Brain microvascular endothelial cell (primary cell): ENCODE results near the gene NOL4L.

Source experiments
- DNase-seq: peaks from one replicate; pipeline ENCODE4 v3.0.0-alpha.2; 2020
- H3K27ac ChIP-seq: fragments of 250-450 bp; sonication (Bioruptor Pico); 2 replicates; pipeline ENCODE4 v1.5.1; 2020; ENCODE audit warnings: mild to moderate bottlenecking, moderate library complexity
- H3K27me3 ChIP-seq: fragments of 250-450 bp; sonication (Bioruptor Pico); replicated peaks from 2 replicates; pipeline ENCODE4 v1.5.1; 2020; ENCODE audit warnings: mild to moderate bottlenecking
- H3K36me3 ChIP-seq: fragments of 250-450 bp; sonication (Bioruptor Pico); replicated peaks from 2 replicates; pipeline ENCODE4 v1.5.1; 2020; ENCODE audit warnings: mild to moderate bottlenecking
- H3K4me3 ChIP-seq: 2 replicates; pipeline ENCODE4 v1.5.1; 2011; ENCODE audit warnings: low read depth, mild to moderate bottlenecking, control low read depth, low read length, moderate library complexity
- CTCF ChIP-seq: IDR thresholded peaks from 2 replicates; pipeline ENCODE4 v1.5.1; 2011; ENCODE audit warnings: low read depth, mild to moderate bottlenecking, moderate library complexity, low read length, control low read depth, inconsistent platforms; ENCODE audit errors: missing control alignments
- in situ Hi-C: cut with HindIII; loops from 2 replicates; pipeline ENCODE4 v1.10.0; 2017; ENCODE audit warnings: low sequenced_read_pairs, low pct_ligation_motif_present

Gene NOL4L

DNA sequence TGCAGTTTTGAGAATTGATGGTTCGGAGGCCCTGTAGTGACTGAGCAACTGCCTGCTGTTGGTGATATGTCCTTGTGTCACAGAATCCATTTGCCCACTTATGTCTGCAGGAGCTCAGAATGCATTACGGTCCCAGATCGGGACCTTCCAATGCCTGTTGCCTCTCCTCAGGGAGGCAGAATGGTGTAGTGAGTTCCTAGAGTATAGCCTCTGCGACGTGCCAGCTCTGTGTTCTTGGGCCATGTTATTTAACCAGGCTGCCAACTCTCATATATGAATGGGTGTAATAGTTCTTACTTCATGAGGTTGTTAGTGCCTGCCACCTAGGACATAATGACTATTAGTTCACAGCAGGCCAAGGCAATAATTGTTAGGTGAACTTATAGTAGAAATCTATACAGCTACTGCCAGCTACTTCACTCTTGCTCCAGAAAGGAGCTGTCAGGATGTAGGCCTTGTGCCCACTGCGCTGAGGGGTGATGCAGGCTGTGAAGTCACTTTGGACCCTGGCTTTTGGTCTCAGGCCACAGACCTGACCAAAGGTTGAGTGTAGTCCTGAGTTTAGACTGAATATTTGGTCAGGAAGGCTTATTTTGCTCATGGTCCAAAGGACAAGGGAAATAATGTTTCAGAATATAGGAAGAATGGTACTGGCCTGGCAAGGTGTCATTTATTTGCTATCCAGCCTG, 144.9 kb downstream of the NOL4L start:
- H3K27ac ChIP-seq, result no peak overlapping the region
- no peak for TF ChIP-seq CTCF
- no peak overlapping the region for H3K4me3 ChIP-seq
- DNase-seq, result no peak
- no peaks in the 10 kb centered on the region for H3K27me3 ChIP-seq
- peaks cover 72% of the 10 kb centered on the region for H3K36me3 ChIP-seq
- in situ Hi-C loops, result no loop called here

DNA sequence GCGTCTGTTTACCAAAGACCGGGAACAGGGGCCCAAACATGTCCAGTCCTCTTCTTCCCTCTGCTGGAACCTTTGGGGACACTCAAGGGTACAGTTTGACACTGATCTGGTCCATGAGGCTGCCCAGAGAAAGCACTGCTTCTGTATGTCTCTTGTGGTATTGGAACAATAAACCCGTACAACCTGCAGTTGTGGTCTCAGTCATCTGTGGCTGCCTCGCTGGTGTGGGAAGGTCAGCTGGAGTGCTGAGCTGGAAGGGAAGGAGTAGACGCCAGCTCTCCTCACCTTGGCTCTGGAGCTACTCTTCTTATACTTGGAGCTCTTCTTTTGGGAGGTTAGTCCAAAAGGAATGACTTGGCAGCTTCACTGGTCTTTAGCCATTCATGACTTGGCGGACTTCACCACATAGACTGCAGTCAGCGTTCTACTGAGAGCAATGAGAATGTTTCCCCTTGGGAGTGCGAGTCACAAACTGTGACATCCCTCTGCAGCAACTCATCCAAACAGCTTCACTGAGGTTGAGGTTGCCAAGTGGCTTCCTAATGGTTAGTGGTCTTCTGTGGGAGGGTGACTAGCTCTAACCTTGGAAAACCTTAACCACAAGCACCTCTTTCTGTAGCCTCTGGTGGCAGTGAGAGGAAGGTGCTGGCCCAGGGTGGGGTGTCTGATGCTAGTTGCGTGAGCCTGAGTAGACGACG, 145.9 kb downstream of the NOL4L start:
- Histone ChIP-seq H3K36me3 (peaks cover 73% of the 10 kb centered on the region), H3K4me3 (no peak overlapping the region), H3K27me3 (no peaks in the 10 kb centered on the region), H3K27ac (peak overlapping the region; percentile 15)
- in situ Hi-C loops, result no loop called here
- TF ChIP-seq CTCF, result peak; percentile 39
- DNase-seq, result peak; percentile 75

DNA sequence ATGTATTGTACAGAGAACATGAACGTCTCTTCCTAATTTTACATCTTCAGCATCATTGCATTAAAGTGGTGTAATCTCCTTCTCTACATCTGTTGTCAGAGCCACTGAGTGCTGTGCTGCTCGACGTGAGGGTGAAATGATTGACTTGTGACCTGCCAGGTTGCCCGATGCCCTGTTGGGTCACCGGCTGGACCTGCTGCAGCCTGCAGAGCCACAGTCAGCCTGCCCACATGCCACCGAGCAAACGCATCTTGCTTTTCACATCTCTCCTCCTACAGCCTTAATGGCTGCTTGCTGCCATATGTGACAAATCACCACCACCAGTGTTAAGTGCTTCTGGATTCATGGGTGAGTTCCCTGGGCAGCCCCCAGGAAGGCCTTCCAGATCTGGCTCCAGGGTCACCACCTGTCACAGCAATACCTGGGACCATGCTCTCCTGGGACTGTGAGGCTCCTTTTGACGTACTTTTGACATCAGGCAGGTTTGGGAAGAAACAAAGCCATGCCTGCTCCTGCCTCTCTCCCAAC, 146.7 kb downstream of the NOL4L start:
- DNase-seq, result no peak
- no peak overlapping the region for H3K4me3 ChIP-seq
- no peak for TF ChIP-seq CTCF
- H3K27ac ChIP-seq, result no peak overlapping the region
- no peaks in the 10 kb centered on the region for H3K27me3 ChIP-seq
- H3K36me3 ChIP-seq, result peaks cover 77% of the 10 kb centered on the region
- in situ Hi-C loops, result no loop called here

DNA sequence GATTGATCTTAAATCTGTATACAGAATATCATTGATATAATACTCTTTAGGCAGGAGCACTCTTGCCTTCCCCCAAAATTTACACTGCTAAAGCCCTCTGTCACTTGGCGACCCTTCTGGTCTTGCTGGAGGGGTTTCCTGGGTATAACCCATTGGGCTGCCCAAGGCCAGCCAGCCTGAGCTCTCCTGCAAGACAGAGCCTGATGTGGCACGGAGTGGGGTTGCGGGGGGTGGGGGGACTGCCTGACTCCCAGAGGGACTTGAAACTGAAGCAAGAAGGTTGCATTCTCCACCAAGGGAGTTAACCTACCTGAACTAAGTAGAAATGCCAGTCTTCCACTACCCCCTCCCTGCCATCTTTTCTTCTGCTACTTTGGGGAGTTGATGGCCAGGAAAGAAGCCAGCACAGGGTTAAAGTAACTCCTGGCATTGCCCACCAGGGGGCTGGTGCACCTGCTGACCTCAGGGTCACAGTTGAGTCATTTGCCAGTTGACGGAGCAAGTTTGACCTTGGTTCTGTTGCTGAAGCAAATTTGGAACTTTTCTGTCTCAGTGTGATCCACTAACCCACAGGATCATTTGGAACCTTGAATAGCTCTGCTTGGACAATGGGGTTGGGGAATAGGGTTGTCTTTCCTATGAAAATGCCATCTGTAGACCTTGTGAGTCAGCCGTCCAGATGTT, 147.6 kb downstream of the NOL4L start:
- peak; percentile 59 for TF ChIP-seq CTCF
- no peaks in the 10 kb centered on the region for H3K27me3 ChIP-seq
- peaks cover 84% of the 10 kb centered on the region for H3K36me3 ChIP-seq
- in situ Hi-C loops, result no loop called here
- no peak for DNase-seq
- H3K27ac ChIP-seq, result no peak overlapping the region
- H3K4me3 ChIP-seq, result no peak overlapping the region

GRCh38 chr20:32436968-32437367, 148.2 kb downstream of the NOL4L start:
- Histone ChIP-seq H3K27ac (no peak overlapping the region), H3K36me3 (peaks cover 82% of the 10 kb centered on the region), H3K27me3 (no peaks in the 10 kb centered on the region), H3K4me3 (no peak overlapping the region)
- no peak for TF ChIP-seq CTCF
- DNase-seq, result no peak
- in situ Hi-C loops, result no loop called here
